HPDE6-E6E7 (cell line): ENCODE data around the gene DACH2.
"Not testable (repeated sequence)": the region's sequence is repeated elsewhere in the genome, so short reads cannot be mapped to it uniquely, and the experiment has no call there.

ENCODE experiments used
- DNase-seq: peaks from one replicate; pipeline ENCODE4 v3.0.0; 2011; ENCODE audit warnings: missing footprints; ENCODE audit errors: extremely low spot score

DACH2 gene

DNA sequence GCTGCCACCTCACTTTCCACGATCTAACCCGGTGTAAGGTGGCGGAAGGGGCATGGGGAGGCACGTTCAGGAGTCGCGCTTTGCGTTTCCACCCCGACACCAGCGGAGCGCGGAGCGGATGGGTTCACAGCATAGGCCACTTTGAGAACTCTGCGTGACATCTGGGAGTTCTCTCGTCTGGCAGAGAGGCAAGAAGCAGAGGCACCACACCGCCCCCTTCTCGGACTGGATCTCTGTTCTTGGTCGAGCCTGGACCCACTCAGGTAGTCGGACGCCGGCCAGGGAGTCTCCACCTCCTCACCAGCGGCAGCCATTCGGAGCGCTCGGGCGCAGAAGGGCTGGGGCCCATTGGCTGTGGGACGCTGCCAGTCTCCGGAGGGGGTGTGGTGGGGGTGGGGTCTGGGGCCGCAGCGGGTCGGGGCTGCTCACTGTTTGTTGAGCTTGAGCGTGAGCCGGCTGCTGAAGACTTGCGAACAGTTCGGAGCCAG, at the start of gene DACH2:
TSS of gene DACH2 (plus strand) at position 428 of the 488 bp plus-strand sequence.
- no peak for DNase-seq

DNA sequence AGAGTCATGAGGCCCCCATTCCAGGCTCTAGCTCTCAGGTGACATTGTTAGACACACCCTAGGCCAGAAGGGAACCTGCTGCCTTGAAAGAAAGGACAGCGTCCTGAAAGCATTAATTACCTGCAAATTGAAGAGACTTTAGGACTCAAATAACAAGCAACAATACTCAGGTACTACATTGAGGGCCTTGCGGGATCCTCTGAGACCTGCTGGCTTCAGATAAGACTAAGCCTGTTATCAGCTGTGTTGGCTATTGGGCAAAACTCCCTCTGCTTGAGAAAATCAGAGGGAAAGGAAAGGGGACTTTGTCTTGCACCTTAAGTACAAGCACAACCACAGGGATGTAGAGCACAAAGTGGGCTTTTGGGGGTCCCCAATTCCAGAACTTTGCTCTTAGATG, 45.9 kb upstream of the DACH2 start:
- no peak for DNase-seq

DNA sequence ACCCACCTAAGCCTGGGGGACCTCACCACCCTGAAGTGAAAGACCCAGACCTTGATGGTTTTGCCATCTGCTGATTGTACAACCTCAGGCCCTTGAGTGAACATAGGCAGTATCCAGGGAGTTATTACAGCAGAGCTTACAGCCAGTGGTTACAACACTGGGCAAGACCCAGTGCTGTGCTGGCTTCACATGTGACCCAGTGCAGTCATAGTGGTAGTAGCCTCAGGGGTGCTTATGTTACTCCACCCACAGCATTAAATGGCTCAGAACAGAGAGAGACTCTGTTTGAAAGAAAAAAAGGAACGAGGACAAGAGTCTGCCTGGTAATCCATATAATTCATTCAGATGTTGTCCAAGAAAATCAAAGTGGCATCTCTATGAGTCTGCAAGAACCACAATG, 45.2 kb upstream of the DACH2 start:
- DNase-seq, result no peak

DNA sequence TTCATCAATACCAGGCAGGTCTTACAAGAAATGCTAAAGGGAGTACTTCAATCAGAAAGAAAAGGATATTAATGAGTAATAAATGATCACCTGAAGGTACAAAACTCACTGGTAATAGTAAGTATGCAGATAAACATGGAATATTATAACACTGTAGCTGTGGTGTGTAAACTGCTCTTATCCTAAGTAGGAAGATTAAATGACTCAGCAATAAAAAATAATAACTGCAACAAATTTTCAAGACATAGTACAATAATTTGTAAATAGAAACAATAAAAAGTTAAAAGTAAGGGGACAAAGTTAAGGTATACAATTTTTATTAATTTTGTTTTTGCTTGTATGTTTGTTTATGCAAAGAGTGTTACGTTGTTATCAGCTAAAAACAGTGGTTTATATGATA, 43.7 kb upstream of the DACH2 start:
- no peak for DNase-seq

DNA sequence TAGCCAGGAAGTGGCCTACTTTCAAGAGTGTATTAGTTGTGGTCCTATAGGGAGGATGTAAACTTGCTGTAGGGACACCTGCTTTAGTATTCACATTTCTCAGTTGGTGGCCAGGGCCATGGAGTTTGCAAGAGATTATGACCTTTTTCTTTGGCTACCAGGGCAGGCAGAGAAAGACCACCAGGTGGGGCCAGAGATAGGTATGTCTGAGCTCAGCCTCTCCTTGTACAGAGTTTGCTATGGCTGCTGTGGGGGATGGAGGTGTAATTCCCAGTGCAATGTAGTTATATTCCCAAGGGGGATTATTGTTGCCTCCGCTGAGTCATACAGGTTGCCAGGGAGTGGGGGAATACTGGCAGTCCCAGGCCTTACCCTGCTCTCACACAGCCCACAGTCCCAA, 26.3 kb upstream of the DACH2 start:
- no peak for DNase-seq

DNA sequence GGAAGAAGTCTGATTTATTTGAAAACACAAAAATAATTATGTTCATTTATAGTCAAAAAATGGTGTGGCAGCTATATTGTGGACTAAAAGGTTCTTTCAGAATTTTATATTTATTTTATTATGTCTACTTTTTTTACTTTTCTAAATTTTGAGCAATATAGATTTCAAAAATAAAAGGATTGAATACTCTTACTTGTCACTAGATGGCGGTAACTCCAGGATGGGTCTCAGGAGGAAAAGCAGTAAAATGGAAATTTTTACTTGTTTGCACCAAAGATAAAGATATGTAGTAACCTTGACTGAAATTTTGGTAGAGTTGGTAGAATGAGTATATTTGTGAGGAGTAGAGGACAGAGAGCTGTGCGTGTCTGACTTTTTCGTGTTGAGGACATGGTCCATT, 14.5 kb upstream of the DACH2 start:
- no peak for DNase-seq

DNA sequence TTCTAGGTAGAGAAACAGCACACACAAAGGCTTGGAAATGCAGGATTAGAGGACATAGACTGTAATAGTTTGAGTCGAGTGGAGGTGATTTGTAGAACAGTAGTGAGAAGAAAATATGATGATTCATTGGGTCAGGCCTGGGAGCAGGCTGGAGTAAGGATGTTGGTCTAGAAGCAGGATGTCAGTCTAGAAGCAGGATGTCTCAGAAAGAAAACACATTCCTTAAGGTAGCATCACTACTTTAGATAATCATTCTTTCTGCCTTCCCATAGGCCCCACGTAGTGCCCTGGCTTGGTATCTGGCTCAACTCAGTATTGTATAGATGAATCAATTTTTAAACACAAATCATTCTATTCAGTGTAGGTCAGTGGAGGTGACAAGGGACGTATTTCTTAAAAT, 11.2 kb upstream of the DACH2 start:
- DNase-seq, result no peak

DNA sequence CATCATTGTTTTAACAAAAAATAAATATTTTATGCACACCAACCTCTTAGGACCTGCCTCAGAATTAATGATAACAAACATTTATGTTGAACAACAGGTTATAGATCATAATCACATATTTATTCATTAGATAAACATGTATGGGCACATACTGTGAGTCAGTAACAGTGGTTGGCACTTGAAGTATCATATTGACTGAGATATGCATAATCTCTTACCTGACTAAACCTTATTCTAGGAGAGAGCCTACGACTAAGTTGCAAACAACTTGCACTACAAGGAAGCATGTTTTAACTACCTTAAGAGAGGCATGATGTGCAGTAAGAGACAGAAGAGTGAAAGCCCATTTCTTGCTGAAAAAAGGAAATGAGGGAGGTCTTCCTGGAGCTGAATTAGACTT, 6.5 kb upstream of the DACH2 start:
- no peak for DNase-seq

DNA sequence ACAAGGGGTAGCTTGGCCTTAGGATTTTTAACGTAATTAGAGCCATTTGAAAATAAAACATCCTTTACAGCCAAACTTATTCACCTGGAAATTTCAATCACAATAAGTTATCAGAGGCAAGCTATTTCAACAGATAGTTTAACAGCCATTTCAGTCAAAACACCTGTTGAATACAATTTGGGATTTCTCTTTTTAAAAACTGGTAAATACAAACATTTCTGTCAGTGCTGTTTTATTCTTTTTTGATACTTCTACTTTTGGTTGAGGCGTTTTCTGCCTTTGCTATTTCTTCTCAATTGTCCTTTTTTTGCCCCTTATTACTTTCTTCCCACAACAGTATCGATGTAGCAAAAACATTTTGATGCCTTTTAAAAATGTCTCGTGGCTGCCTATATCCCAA, 2.1 kb upstream of the DACH2 start:
- no peak for DNase-seq

- DNase-seq, result no peak
Measured at GRCh38 chrX:86148594-86148993, 343 bp downstream of the DACH2 start.

DNA sequence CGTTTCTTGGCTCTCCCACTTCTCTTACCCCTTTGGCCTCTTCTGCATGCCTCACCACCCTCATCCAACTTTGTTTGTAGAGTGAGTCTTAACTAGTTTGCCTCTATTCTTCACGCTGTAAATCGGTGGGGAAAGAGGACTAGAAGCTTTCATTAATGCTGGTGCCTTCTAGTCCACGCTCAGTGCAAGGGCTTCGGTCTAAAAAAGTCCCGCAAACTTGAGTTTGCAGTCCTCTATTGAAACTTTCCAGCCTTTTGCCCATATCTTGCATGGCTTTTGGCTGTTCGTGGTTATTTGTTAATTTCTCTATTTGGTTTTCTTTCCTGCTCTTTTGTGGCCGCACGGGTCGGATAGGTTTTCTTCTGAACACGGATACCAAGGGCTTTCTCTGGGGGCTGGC, 868 bp downstream of the DACH2 start:
- no peak for DNase-seq

GRCh38 chrX:86154553-86154952, 6.3 kb downstream of the DACH2 start:
- no peak for DNase-seq

- no peak for DNase-seq
Measured at GRCh38 chrX:86171366-86171765, 23.1 kb downstream of the DACH2 start.

- DNase-seq, result no peak
Measured at GRCh38 chrX:86178906-86179305, 30.7 kb downstream of the DACH2 start.

DNA sequence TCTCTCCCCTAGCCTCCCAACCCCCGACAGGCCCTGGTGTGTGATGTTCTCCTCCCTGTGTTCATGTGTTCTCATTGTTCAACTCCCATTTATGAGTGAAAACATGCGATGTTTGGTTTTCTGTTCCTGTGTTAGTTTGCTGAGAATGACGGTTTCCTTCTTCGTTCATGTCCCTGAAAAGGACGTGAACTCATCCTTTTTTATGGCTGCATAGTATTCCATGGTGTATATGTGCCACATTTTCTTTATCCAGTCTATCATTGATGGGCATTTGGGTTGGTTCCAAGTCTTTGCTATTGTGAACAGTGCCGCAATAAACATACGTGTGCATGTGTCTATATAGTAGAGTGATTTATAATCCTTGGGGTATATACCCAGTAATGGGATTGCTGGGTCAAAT, 33.1 kb downstream of the DACH2 start:
- not testable (repeated sequence) for DNase-seq

- no peak for DNase-seq
Measured at GRCh38 chrX:86192827-86193226, 44.6 kb downstream of the DACH2 start.

DNA sequence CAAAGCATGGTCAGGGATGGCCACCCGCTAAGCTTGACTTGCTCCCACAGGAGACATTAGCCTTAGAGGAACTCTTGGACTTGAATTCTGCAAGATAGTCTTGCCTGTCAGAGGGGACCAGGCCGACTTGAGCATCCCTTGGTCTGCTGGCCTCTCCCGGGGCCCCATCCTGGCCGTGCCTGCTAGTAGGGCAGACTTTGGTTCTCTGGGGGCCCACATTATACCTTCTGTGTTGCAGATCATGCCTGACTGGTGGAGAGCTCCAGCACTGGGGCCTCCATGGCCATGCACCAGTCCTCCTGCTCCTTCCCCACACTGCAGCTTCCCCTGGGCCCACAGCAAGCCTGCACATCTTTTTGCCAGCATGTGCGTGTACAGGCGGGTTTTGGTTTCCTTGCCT, 46.5 kb downstream of the DACH2 start:
- no peak for DNase-seq

GRCh38 chrX:86195343-86195742, 47.1 kb downstream of the DACH2 start:
- no peak for DNase-seq

DNA sequence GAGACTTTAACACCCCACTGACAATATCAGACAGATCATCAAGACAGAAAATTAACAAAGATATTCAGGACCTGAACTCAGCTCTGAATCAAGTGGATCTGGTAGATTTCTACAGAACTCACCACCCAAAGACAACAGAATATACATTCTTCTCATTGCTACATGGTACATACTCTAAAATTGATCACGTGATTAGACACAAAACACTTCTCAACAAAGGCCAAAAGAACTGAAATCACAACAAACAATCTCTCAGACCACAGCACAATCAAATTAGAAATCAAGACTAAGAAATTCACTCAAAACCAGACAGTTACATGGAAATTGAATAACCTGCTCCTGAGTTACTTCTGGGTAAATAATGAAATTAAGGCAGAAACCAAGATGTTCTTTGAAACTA, 49.6 kb downstream of the DACH2 start:
- no peak for DNase-seq

DNA sequence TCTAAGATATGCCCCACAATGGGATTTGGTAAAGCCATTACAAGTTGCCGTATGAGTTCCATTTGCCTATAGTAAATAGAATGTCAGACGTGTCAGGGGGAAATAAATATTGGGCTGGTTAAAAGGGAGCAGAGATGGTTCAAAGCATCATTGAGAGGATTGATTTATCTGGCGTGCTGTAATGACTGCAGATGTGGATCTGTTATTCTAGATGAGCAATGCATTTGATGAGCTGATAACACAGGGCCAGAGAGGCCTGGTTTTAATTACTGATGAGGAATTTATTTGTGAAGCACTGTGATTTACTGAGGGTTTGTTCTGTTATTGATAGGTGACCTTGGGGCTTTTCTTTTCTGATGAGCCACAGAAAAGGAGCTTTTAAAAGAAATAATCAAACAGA, 62.5 kb downstream of the DACH2 start:
- DNase-seq, result no peak

DNA sequence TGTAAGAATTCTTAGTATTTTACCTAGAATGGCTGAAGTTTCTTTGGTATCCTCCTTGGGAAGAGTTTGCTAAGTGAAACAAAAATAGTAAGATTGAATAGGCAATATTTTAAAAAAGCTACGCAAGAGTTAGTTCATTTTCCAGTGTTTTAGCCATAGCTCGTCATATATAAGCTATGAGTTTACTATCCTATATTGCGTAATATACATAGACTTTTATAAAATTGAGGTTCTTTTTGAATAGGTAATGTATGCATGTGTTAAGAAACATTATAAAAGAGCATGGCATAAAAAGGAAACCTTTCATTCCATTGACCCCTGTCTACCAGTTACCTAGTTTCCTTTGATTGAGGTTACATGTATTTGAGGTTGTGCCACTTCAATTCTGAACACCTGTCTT, 67.0 kb downstream of the DACH2 start:
- DNase-seq, result no peak

DNA sequence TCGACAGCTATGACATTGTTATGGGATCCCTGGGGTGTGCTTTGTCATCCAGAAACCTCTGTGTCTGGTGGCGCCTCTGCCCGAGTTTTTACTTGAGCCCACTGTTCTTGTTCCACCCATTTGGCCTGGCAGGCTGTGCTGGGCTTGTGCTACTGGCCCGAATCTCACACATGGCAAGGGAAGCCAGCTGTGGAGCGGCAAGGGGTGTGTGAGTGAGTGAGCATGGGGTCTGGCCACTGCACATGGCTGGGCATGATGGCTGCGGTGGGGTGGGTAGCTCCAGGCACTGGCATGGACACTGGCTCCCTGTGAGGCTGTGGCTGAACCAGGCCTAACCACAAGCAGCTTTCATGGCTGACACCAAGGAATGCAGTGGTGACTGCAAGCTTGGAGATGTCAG, 89.2 kb downstream of the DACH2 start:
- no peak for DNase-seq

- no peak for DNase-seq
Measured at GRCh38 chrX:86241547-86241946, 93.3 kb downstream of the DACH2 start.

GRCh38 chrX:86263526-86263925, 115.3 kb downstream of the DACH2 start:
- DNase-seq, result no peak

DNA sequence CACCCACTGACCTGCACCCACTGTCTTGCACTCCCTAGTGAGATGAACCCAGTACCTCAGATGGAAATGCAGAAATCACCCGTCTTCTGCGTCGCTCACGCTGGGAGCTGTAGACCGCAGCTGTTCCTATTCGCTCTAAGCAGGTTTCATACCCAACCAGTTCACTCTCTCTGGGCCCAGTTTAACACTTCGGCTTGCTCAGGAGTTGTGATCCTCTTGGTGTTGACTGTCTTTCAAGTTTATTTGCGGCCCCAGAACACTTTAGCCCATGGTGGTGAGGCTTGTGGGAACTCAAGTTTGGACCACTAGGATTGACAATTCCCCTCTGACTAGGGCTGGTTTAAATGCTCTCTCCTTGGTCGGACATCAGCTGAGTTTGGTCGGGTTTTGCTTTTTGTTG, 147.0 kb downstream of the DACH2 start:
- DNase-seq, result no peak
